HEK293T (cell line): ENCODE measurements around the gene TBX21.
A peak's percentile ranks its signal among the peaks of the same experiment; 100 is the strongest.

ENCODE experiments used
- CTCF ChIA-PET: fragments of 350-600 bp; formaldehyde crosslinking; extraction: SDS; loops from one replicate; lab custom pipeline; 2021; ENCODE audit warnings: antibody characterized with exemption, inconsistent platforms; lab: Yijun Ruan, JAX
- POLR2A ChIA-PET: fragments of 350-600 bp; formaldehyde crosslinking; extraction: SDS; loops from one replicate; lab custom pipeline; 2020; ENCODE audit warnings: antibody characterized with exemption, inconsistent platforms; lab: Yijun Ruan, JAX
- DNase-seq: peaks from one replicate; pipeline ENCODE4 v3.0.0; 2012; ENCODE audit warnings: mixed read lengths; ENCODE audit errors: extremely low spot score
- ARNT ChIP-seq: fragments of 450-650 bp; IDR thresholded peaks from 2 replicates; pipeline ENCODE4 v1.6.1; 2017; ENCODE audit warnings: mild to moderate bottlenecking
- BHLHE40 ChIP-seq: fragments of 450-650 bp; IDR thresholded peaks from 2 replicates; pipeline ENCODE4 v1.6.1; 2016; ENCODE audit warnings: mild to moderate bottlenecking, moderate library complexity, borderline replicate concordance
- CTBP1 ChIP-seq: fragments of 450-650 bp; IDR thresholded peaks from 2 replicates; pipeline ENCODE4 v1.6.1; 2016; ENCODE audit warnings: borderline replicate concordance
- ELF4 ChIP-seq: fragments of 450-650 bp; IDR thresholded peaks from 2 replicates; pipeline ENCODE4 v1.6.1; 2017; ENCODE audit warnings: antibody characterized with exemption
- FOXA1 ChIP-seq: fragments of 450-650 bp; IDR thresholded peaks from 2 replicates; pipeline ENCODE4 v1.6.1; 2016; ENCODE audit warnings: mild to moderate bottlenecking
- FOXK2 ChIP-seq: fragments of 450-650 bp; IDR thresholded peaks from 2 replicates; pipeline ENCODE4 v1.6.1; 2016; ENCODE audit warnings: mild to moderate bottlenecking
- FOXM1 ChIP-seq: fragments of 450-650 bp; IDR thresholded peaks from 2 replicates; pipeline ENCODE4 v1.6.1; 2017; ENCODE audit warnings: mild to moderate bottlenecking, borderline replicate concordance
- HDGF ChIP-seq: fragments of 450-650 bp; IDR thresholded peaks from 2 replicates; pipeline ENCODE4 v1.6.1; 2017; ENCODE audit warnings: antibody characterized with exemption, borderline replicate concordance
- L3MBTL2 ChIP-seq: fragments of 450-650 bp; conservative IDR thresholded peaks from 2 replicates; pipeline ENCODE4 v1.6.1; 2016; ENCODE audit warnings: mild to moderate bottlenecking
- LEF1 ChIP-seq: fragments of 450-650 bp; IDR thresholded peaks from 2 replicates; pipeline ENCODE4 v1.6.1; 2017; ENCODE audit warnings: mild to moderate bottlenecking, borderline replicate concordance
- NFRKB ChIP-seq: fragments of 450-650 bp; IDR thresholded peaks from 2 replicates; pipeline ENCODE4 v1.6.1; 2016; ENCODE audit warnings: mild to moderate bottlenecking, moderate library complexity
- SP1 ChIP-seq: fragments of 450-650 bp; IDR thresholded peaks from 2 replicates; pipeline ENCODE4 v1.6.1; 2017
- SUZ12 ChIP-seq: fragments of 450-650 bp; IDR thresholded peaks from 2 replicates; pipeline ENCODE4 v1.6.1; 2016; ENCODE audit warnings: mild to moderate bottlenecking
- TARDBP ChIP-seq: fragments of 450-650 bp; IDR thresholded peaks from 2 replicates; pipeline ENCODE4 v1.6.1; 2016
- ZNF384 ChIP-seq: fragments of 450-650 bp; IDR thresholded peaks from 2 replicates; pipeline ENCODE4 v1.6.1; 2016
- TF ChIP-seq, protein P1 (sequence below): fragments of 450-650 bp; IDR thresholded peaks from 2 replicates; pipeline ENCODE4 v1.6.1; 2016

Gene TBX21

DNA sequence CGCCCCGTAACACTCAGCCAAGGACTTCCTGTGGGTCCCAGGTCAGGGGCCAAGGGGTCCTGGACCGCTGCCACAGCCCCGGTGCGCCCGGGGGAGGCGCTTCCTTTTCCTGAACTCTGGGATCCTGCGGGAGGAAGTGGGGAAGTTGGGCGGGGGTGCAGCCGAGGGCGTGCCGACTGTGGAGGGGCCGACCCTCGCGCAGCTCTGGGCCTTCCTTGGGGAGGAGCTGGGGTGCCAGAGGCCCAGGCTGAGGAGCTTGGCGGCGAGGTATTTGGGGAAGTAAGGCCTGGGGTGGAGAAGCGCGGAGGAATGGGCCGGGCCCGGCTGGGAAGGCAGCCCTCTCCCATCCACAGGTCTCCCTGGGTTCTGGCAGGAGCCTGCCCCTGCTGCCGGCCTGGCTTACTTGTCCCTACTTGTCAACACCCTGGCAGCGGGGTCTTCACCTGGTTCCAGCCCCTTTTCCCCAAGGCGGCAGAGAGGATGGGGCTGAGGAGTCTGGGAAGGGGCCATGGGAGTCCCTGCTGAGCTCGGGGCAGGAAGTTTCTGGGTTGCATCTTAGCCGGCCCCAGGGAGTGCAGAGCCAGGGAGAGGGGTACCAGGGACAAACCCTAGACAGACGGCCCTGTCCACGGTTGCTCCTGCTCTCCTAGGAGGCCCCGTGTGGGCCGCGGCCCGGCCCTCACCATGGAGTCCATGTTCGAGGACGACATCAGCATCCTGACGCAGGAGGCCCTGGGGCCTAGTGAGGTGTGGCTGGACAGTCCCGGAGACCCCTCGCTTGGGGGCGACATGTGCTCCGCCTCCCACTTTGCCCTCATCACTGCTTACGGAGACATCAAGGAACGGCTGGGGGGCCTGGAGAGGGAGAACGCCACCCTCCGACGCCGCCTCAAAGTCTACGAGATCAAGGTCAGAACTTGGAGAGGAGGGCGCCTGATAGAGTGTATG lies 37.3 kb upstream of the TBX21 start:
- TF ChIP-seq NFRKB, result no peak
- TF ChIP-seq HDGF, result no peak
- no peak for TF ChIP-seq LEF1
- TF ChIP-seq, protein P1, sequence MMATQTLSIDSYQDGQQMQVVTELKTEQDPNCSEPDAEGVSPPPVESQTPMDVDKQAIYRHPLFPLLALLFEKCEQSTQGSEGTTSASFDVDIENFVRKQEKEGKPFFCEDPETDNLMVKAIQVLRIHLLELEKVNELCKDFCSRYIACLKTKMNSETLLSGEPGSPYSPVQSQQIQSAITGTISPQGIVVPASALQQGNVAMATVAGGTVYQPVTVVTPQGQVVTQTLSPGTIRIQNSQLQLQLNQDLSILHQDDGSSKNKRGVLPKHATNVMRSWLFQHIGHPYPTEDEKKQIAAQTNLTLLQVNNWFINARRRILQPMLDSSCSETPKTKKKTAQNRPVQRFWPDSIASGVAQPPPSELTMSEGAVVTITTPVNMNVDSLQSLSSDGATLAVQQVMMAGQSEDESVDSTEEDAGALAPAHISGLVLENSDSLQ, result no peak
- no peak for TF ChIP-seq L3MBTL2
- no peak for TF ChIP-seq FOXM1
- TF ChIP-seq CTBP1, result no peak
- no peak for TF ChIP-seq FOXK2
- no peak for TF ChIP-seq ZNF384
- no peak for TF ChIP-seq SP1
- TF ChIP-seq BHLHE40, result no peak
- TF ChIP-seq SUZ12, result no peak
- TF ChIP-seq ELF4, result no peak
- no peak for TF ChIP-seq ARNT
- no peak for TF ChIP-seq TARDBP
- no peak for TF ChIP-seq FOXA1
- DNase-seq, result no peak
- CTCF ChIA-PET, result no interaction called here
- POLR2A ChIA-PET, result interaction anchor here (0.8 to 1.5 kb wide), 4 partner anchors 8 to 46 kb away, joined by 3 to 7 read pairs (median 4); partner anchors contain the start of gene KPNB1

DNA sequence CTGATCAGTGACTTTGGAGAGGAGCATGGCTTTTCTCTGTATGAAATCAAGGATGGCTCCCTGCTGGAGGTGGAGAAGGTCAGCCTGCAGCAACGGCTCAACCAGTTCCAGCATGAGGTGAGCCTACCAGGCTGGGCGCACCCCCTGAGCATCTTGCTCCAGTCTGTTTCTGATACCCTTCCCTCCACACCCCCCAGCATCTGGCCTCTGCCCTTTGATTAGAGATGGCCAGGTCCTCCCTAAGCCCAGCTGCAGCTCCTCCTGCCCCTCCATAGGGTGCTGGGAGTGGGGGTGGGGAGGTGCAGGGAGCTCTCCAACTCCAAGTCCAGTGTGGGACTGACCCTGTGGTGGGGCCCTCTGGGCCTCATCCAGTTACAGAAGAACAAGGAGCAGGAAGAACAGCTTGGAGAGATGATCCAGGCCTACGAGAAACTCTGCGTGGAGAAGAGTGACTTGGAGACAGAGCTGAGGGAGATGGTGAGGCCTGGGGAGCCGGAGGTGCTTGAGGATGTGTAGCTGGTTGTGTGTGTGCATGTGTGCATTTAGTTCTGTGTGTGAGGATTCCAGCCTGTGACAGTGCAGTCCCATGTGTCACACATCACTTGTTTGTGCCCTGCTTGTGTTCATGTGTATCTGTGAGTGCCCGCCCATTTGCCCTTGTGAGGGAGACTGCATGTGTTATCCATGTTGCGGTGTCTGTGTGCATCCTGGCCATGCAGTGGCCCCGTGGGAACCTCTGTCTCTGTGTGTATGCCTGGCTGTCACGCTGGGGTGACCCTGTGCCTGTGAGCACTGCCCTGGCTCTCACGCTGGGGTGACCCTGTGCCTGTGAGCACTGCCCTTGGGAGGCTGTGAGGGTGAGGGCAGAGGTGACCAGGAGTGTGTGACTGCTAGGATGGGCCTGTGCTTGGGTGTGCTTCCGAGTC lies 36.1 kb upstream of the TBX21 start:
- no peak for DNase-seq
- ChIA-PET CTCF (interaction anchor here (0.8 to 1.3 kb wide), 3 partner anchors 36 to 53 kb away, joined by 5 to 6 read pairs (median 5); partner anchors contain the start of gene TBX21), POLR2A (interaction anchor here (1.1 to 1.7 kb wide), 4 partner anchors 9 to 17 kb away, joined by 4 to 7 read pairs (median 4); no protein-coding TSS in a partner anchor)
- no peak for TF ChIP-seq CTBP1
- TF ChIP-seq HDGF, result no peak
- no peak for TF ChIP-seq NFRKB
- TF ChIP-seq BHLHE40, result no peak
- TF ChIP-seq L3MBTL2, result no peak
- no peak for TF ChIP-seq LEF1
- no peak for TF ChIP-seq ARNT
- TF ChIP-seq FOXA1, result no peak
- TF ChIP-seq SP1, result no peak
- no peak for TF ChIP-seq TARDBP
- TF ChIP-seq, protein P1, result no peak
- no peak for TF ChIP-seq FOXM1
- no peak for TF ChIP-seq FOXK2
- no peak for TF ChIP-seq SUZ12
- no peak for TF ChIP-seq ELF4
- TF ChIP-seq ZNF384, result no peak

DNA sequence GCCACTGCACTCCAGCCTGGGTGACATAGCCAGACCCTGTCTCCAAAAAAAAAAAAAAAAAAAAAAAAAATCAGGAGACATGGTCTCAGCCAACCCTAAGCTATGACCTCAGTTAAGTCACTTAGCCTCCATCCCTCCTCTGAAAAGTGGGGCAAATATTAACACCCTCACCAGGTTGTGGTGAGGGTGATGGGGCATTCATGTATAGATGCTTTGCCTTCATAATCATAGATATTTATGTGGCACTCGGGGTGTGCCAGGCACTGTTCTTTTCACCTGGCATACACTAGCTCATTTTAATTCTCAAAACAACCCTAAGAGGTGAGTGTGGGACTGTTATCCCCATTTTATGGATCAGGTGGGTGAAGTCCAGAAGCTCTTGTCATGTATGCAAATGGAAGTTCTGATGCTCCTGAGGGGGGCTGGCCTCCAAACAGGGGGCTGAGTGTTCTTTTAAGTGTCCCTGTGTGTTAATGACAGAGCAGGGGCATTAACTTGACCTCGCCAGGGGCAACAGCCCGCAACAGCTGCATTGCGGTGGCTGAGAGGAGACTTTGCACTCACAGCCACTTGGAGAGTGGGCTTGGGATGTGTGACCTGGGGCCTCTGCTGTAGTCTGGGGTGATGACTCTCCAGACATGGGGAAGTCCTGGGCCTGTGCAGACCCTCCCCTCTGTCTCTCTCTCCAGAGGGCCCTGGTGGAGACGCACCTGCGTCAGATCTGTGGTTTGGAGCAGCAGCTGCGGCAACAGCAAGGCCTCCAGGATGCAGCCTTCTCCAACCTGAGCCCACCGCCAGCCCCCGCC lies 34.9 kb upstream of the TBX21 start:
- TF ChIP-seq ZNF384, result 0 out of 2 replicates have a peak, but pooled peaks have one; percentile 15
- no peak for TF ChIP-seq LEF1
- no peak for DNase-seq
- ChIA-PET POLR2A (interaction anchor here (0.7 to 1.7 kb wide), 5 partner anchors 9 to 49 kb away, joined by 3 to 5 read pairs (median 4); partner anchors contain the start of gene KPNB1), CTCF (interaction anchor here (0.6 to 1.3 kb wide), 9 partner anchors 10 to 52 kb away, joined by 3 to 6 read pairs (median 5); partner anchors contain the start of gene TBX21)

DNA sequence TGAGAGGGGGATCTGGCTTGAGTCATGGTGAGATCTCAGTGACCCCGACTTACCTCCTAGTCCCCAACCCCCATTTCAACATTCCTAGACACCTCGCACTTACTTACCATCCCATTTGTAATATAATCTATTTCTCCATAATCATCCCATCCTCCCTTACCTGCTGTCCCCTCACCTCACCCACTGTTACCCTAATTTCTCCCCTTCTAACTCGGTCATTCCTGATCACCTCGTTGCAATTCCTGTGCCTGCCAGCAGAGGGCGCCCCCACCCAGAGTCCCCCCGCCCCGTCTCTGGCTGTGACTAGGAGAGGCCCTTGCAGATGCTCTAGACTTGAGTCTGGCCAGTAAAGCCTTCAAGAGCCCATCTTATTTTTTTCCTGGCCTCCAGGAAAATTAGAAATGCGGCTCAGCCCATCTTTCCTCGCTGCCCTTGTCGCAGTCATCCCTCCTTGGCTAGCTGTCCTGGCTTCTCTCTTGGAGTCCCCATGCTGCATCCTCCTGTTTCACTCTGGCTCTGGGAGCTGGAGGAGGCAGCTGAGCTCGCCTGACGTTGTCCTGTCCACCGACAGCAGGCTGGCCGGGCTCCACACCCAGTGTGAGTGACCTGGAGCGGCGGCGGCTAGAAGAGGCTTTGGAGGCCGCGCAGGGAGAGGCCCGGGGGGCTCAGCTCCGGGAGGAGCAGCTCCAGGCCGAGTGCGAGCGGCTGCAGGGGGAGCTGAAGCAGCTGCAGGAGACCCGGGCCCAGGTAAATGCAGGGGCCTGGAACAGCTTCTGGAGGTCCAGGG lies 34.1 kb upstream of the TBX21 start:
- ChIA-PET CTCF (interaction anchor here (0.5 to 1.3 kb wide), 10 partner anchors 9 to 271 kb away, joined by 3 to 10 read pairs (median 4); partner anchors contain the start of gene TBX21), POLR2A (interaction anchor here (1.4 kb wide), 1 partner anchor 14 kb away, joined by 4 read pairs; no protein-coding TSS in a partner anchor)
- TF ChIP-seq NFRKB, result no peak
- no peak for TF ChIP-seq FOXA1
- no peak for TF ChIP-seq ELF4
- TF ChIP-seq LEF1, result no peak
- DNase-seq, result peak; percentile 91

DNA sequence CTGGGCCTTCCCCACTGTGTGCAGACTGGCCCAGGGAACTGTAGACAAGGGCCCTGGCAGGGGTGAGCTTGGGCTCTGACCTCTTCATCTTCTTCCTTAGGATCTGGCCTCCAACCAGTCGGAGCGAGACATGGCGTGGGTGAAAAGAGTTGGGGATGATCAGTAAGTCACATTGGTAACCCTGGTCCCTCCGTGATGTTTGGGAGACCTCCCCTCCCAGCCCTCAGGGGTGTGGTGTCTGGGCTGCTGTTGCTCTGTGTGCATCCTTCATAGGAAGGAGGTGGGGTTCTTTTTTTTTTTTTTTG lies 33.5 kb upstream of the TBX21 start:
- ChIA-PET POLR2A (interaction anchor here (1.4 kb wide), 1 partner anchor 14 kb away, joined by 4 read pairs; no protein-coding TSS in a partner anchor), CTCF (interaction anchor here (0.5 to 1.2 kb wide), 9 partner anchors 8 to 272 kb away, joined by 3 to 10 read pairs (median 4); partner anchors contain the start of gene TBX21)
- TF ChIP-seq BHLHE40 (no peak), SUZ12 (no peak), HDGF (no peak), SP1 (no peak), ELF4 (no peak), L3MBTL2 (no peak), CTBP1 (no peak), ARNT (no peak), TARDBP (no peak), ZNF384 (no peak), LEF1 (no peak), FOXM1 (no peak)
- TF ChIP-seq, protein P1, result no peak
- DNase-seq, result no peak
